Measurements from ENCODE around the gene ZSCAN29. TPM values are rescaled to one million over a fixed set of nuclear protein-coding genes. Genes with fewer than 3 reads are reported as not detected.

Gene ZSCAN29
- total RNA-seq, 1 donor from 2014 or later, result 32.1 TPM

DNA sequence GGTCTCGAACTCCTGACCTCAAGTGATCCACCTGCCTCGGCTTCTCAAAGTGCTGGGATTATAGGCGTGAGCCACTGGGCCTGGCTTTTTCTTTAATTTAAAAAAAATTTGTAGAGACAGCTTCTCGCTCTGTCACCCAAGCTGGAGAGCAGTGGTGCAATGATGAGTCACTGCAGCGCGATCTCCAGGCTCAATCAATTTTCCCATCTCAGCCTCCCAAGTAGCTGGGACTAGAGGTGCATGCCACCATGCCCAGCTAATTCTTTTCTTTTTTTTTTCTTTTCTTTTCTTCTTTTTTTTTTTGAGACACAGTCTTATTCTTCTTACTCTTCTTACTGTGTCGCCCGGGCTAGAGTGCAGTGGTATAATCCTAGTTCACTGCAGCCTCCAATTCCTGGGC is 19.9 kb upstream of the ZSCAN29 start:
- H3K4me3 Mint-ChIP-seq, result no peak overlapping the region
- peaks cover 23% of the 10 kb centered on the region for H3K36me3 Mint-ChIP-seq
- H3K27ac Mint-ChIP-seq, result no peak overlapping the region
- TF ChIP-seq, protein P1, sequence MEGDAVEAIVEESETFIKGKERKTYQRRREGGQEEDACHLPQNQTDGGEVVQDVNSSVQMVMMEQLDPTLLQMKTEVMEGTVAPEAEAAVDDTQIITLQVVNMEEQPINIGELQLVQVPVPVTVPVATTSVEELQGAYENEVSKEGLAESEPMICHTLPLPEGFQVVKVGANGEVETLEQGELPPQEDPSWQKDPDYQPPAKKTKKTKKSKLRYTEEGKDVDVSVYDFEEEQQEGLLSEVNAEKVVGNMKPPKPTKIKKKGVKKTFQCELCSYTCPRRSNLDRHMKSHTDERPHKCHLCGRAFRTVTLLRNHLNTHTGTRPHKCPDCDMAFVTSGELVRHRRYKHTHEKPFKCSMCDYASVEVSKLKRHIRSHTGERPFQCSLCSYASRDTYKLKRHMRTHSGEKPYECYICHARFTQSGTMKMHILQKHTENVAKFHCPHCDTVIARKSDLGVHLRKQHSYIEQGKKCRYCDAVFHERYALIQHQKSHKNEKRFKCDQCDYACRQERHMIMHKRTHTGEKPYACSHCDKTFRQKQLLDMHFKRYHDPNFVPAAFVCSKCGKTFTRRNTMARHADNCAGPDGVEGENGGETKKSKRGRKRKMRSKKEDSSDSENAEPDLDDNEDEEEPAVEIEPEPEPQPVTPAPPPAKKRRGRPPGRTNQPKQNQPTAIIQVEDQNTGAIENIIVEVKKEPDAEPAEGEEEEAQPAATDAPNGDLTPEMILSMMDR (IDR thresholded peaks at IDR 0.05; ENCODE audit: unreplicated experiment), result no peak
- no peaks in the 10 kb centered on the region for H3K27me3 Mint-ChIP-seq (ENCODE audit: low read depth)
- no peak for DNase-seq (ENCODE audit: low spot score in 2 of 2, unreplicated experiment in 2 of 2)
- peaks cover 3% of the 10 kb centered on the region for H3K9me3 Mint-ChIP-seq
- H3K4me1 Mint-ChIP-seq, result no peaks in the 10 kb centered on the region

DNA sequence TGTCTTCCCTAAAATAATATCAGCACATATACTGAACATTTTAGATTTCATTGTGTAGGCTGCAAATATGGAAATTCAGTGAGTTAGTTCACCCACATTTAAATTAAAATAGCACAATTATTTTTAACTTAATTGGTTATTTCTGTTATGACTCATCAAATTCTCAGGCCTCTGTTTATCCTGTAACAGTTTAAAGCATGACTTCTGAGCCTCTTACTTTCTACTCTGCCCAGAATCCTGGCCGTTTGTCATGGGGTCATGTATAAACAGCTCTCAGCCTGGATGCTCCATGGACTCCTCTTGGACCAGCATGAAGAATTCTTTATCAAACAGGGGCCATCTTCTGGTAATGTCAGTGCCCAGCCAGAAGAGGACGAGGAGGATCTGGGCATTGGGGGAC is 12.2 kb upstream of the ZSCAN29 start:
- Mint-ChIP-seq H3K4me1 (no peaks in the 10 kb centered on the region), H3K36me3 (peaks cover 40% of the 10 kb centered on the region), H3K9me3 (no peaks in the 10 kb centered on the region), H3K4me3 (no peak overlapping the region), H3K27ac (no peak overlapping the region), H3K27me3 (ENCODE audit: low read depth) (no peaks in the 10 kb centered on the region)
- DNase-seq (ENCODE audit: low spot score in 2 of 2, unreplicated experiment in 2 of 2), result no peak
- TF ChIP-seq, protein P1 (IDR thresholded peaks at IDR 0.05; ENCODE audit: unreplicated experiment), result no peak

DNA sequence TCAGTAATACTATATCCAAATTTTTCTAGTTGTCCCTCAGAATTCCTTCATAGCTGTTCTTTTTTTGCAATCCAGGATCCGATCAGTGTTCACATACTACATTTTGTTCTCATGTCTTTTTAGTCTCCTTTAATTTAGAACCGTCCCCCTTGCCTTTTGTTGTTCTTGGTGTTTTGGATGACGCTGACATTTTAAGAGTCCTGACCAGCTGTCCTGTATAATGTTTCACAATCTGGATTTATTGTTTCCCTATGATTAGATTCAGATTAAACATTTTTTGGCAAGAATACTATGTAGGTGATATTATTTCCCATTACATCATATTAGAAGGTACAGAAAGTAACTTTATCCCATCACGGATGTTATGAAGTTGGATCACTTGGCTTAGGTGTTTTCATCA is 11.5 kb upstream of the ZSCAN29 start:
- TF ChIP-seq, protein P1 (IDR thresholded peaks at IDR 0.05; ENCODE audit: unreplicated experiment), result no peak

DNA sequence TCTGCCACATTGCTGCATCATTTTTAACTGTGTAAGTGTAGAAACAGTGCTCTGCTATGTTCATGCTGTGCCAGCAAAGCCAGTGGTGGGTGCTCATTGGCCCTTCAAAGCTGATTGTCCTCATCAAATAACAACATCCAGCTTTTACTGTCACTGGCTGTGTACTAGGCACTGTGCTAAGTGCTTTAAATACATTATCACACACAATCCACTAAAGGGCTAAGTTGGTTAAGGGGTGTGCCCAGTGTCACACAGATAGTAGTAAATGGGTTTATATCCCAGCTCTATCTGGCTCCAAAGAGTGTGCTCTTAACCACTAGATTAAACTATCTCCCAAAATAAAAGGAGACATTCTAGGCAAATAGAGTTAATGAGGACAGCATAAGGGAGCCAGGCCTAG is 7.8 kb upstream of the ZSCAN29 start:
- Mint-ChIP-seq H3K9me3 (no peaks in the 10 kb centered on the region), H3K4me1 (no peaks in the 10 kb centered on the region), H3K27me3 (ENCODE audit: low read depth) (no peaks in the 10 kb centered on the region), H3K36me3 (peaks cover 29% of the 10 kb centered on the region), H3K4me3 (no peak overlapping the region), H3K27ac (no peak overlapping the region)
- DNase-seq (ENCODE audit: low spot score in 2 of 2, unreplicated experiment in 2 of 2), result no peak
- TF ChIP-seq, protein P1 (IDR thresholded peaks at IDR 0.05; ENCODE audit: unreplicated experiment), result no peak

More for the DNA sequence above, 11.5 kb upstream of the ZSCAN29 start:
- no peak overlapping the region for H3K27ac Mint-ChIP-seq
- no peaks in the 10 kb centered on the region for H3K9me3 Mint-ChIP-seq
- H3K4me1 Mint-ChIP-seq, result no peaks in the 10 kb centered on the region
- H3K36me3 Mint-ChIP-seq, result peaks cover 46% of the 10 kb centered on the region
- no peak overlapping the region for H3K4me3 Mint-ChIP-seq
- DNase-seq (ENCODE audit: low spot score in 2 of 2, unreplicated experiment in 2 of 2), result no peak
- no peaks in the 10 kb centered on the region for H3K27me3 Mint-ChIP-seq (ENCODE audit: low read depth)

DNA sequence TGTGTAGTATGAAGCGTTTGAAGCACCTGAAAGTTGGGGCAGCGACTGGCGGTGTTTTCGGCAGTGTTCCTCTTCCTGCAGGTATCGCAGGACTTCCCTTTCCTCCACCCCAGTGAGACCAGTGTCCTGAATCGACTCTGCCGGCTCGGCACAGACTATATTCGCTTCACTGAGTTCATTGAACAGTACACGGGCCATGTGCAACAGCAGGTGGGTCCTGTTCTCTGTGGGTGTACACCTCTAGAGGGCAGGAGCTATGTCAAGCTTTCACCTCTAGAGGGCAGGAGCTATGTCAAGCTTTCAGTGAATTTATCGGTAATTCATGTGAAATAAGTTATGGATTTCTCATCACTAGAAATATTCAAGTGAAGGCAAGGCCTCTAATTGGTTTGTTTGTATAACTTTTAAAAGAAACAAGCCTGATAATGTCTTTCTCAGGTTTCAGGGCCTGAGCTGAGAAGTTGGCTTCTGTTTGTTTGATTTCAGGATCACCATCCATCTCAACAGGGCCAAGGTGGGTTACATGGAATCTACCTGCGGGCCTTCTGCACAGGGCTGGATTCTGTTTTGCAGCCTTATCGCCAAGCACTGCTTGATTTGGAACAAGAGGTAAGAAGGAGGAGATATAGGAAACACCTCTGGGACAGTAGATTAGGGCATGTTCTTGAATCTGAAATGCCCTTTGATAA is 5.3 kb upstream of the ZSCAN29 start:
- TF ChIP-seq, protein P1 (IDR thresholded peaks at IDR 0.05; ENCODE audit: unreplicated experiment), result peak; percentile 59
- DNase-seq (ENCODE audit: low spot score in 2 of 2, unreplicated experiment in 2 of 2), result no peak
- Mint-ChIP-seq H3K4me3 (no peak overlapping the region), H3K27ac (no peak overlapping the region), H3K27me3 (ENCODE audit: low read depth) (no peaks in the 10 kb centered on the region), H3K4me1 (peaks cover 10% of the 10 kb centered on the region), H3K36me3 (peaks cover 28% of the 10 kb centered on the region), H3K9me3 (no peaks in the 10 kb centered on the region)
